NCI-H82 treated with DMSO at 0.1 percent for 48 hours (cell line): Measurements from ENCODE around the gene CWH43.
"Not testable (repeated sequence)": the region's sequence is repeated elsewhere in the genome, so short reads cannot be mapped to it uniquely, and the experiment has no call there.

Experiments used
- DNase-seq: peaks from one replicate; lab custom pipeline; 2025; ENCODE audit not compliant: unreplicated experiment; lab: John Stamatoyannopoulos, UW

CWH43 gene

DNA sequence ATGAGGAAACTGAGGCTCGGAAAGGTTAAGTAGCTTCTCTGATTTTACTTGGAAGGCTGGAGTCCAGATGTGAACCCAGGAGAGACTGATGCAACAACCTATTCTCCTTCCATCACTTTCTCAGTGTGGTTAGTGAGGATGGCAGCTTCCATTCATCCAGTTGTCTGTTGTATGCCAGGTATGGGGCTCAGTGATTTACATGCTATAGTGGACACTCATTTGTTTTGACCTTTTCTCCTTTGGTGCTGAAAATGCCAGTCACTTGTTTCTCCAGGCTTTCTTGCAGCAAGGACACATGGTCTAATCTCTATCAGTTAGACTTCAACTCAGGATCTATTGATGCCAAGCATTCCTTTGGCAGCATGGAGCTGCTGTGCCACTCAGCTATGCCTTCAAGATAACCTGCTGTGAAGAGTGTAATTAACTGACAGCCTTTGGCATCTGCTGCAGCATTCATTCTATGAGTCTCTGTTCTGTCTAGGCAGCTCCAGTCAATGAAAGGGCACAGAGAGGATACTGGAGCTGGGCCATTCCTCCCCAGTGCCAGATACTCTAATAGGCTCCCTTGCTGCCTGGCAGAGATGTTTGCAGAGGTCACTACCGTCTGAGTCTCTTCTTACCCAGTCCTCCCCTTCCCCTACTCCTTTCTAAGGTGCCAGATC is 11.0 kb upstream of the CWH43 start:
- no peak for DNase-seq

DNA sequence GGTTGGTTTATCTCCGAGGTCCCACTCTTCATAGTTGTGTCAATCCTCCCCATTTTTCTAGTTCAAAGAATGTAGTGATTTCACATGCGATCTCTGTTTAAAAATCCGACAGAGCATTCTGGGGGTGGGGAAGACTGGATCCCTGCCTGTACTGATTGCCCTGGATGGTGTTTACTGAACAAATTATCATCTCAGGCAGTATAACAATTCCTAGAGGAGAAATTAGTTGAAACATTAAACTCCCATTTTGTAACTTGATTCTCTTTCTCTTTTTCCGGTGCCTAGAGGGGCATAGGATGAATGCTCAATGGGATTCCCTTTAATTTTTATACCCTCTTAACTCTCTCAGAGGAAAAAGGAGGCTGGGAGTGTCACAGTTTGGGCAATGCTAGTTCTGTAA is 10.0 kb upstream of the CWH43 start:
- DNase-seq: no peak

GRCh38 chr4:48979914-48980579 is 6.0 kb upstream of the CWH43 start:
- no peak for DNase-seq

DNA sequence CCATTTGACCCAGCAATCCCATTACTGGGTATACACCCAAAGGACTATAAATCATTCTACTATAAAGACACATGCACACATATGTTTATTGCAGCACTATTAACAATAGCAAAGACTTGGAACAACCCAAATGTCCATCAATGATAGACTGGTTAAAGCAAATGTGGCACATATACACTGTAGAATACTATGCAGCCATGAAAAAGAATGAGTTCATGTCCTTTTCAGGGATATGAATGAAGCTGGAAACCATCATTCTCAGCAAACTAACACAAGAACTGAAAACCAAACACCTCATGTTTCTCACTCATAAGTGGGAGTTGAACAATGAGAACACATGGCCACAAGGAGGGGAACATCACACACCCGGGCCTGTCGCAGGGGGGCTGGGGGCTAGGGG is 2.1 kb upstream of the CWH43 start:
- not testable (repeated sequence) for DNase-seq

DNA sequence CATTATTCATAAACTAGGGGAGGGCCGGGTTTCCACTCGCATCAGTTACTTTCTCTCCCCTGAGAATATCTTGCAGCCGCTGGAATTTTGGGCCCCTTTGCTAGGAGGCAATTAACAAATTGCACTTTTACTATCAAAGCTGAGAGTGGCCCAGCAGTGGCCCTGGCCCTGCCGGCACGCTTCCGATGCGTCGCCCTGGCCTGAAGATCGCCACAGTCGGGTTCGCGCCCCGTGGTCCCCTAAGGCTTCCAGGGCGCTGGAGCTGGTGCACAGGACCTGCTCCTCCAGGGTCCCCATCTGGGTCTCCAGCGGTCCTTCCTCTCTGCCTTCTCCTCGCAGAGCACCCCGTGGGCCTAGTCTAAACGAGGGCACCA is 486 bp upstream of the CWH43 start:
- no peak for DNase-seq

GRCh38 chr4:48986654-48987164 is 634 bp downstream of the CWH43 start:
- no peak for DNase-seq

GRCh38 chr4:48989461-48990203 is 3.6 kb downstream of the CWH43 start:
- DNase-seq: no peak

- DNase-seq: no peak
Observed at GRCh38 chr4:48991357-48991756, 5.3 kb downstream of the CWH43 start.

DNA sequence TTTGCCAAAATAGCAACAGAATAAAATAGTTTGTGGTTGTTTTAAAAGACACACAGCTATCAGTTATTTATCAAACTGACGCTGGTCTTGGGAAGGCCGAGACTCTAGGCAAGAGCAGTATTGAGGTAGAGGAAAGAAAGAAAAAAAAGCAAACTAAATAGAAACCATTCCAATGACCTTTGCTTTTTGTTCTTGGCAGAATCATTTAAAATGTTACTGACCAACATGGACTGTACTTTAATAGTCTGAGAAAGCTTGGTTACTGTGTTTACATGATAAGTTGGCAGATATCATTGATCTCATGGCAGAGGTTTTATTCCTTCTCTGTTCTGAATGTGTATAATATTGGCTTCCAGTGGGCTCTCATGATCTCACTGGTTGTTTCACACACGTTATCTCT is 11.9 kb downstream of the CWH43 start:
- DNase-seq: no peak

- no peak for DNase-seq
Observed at GRCh38 chr4:48998440-48998839, 12.4 kb downstream of the CWH43 start.

DNA sequence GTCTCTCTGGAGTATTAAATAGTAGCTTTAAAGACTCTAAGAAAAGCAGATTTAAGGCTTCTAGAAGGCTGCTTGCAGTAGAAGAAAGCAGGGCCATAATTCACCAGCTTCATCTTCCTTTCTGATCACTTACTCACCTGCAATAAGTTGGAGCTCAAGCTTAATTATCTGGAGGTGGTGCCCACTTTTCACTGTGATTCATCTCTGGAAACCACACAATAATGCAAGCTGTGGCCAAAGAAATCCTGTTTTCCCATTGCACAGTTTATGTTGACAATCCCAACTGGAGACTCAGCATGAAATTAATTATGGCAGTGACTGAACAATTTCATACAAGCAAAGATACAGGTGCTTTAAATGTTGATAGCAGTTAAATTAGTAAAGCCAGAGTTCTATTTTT is 14.7 kb downstream of the CWH43 start:
- no peak for DNase-seq

- DNase-seq: no peak
Observed at GRCh38 chr4:49002931-49003330, 16.9 kb downstream of the CWH43 start.

- DNase-seq: no peak
Observed at GRCh38 chr4:49018718-49019295, 32.7 kb downstream of the CWH43 start.

- DNase-seq: no peak
Observed at GRCh38 chr4:49032440-49033161, 46.5 kb downstream of the CWH43 start.

- DNase-seq: no peak
Observed at GRCh38 chr4:49036528-49036927, 50.5 kb downstream of the CWH43 start.

DNA sequence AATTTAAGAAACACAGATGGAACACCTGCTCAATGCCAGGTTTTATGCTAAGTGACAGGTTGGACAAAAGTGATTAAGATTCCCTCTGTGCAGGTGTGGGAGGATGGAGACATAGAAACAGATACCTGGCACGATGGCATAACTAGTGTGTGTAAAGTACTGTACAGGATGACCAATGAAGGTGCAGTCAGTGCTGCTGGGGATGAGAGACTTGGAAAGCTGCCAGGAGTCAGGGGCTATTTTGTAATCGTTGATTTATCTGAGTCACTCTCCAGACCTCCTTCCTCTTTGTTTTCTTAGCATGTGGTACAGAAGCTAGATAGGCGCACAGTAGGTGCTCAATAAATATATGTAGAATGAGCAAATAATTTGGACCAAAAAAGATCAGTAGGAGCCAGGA is 58.2 kb downstream of the CWH43 start:
- no peak for DNase-seq

GRCh38 chr4:49058306-49058705 is 72.2 kb downstream of the CWH43 start:
- no peak for DNase-seq

DNA sequence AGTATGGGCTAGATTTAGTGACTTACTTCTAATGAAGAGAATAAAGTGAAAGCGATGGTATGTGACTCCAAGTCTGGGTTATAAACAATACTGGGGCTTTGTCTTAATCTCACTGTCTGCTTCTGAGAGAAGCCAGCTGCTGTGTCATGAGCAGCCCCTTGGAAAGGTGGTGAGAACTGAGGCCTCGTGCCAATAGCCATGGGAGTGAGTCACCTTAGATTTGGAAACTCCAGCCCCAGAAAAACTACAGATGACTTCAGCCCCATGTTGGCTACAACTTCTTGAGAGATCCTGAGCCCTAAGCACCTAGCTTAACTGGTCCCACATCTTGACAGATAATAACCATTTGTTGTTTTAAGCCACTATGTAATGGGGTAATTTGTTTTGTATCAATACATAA is 77.6 kb downstream of the CWH43 start:
- no peak for DNase-seq

DNA sequence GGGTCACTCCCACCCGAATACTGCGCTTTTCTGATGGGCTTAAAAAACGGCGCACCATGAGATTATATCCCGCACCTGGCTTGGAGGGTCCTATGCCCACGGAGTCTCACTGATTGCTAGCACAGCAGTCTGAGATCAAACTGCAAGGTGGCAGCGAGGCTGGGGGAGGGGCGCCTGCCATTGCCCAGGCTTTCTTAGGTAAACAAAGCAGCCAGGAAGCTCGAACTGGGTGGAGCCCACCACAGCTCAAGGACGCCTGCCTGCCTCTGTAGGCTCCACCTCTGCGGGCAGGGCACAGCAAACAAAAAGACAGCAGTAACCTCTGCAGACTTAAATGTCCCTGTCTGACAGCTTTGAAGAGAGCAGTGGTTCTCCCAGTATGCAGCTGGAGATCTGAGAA is 86.1 kb downstream of the CWH43 start:
- DNase-seq: not testable (repeated sequence)

GRCh38 chr4:49091883-49092282 is 105.8 kb downstream of the CWH43 start:
- DNase-seq: not testable (repeated sequence)

DNA sequence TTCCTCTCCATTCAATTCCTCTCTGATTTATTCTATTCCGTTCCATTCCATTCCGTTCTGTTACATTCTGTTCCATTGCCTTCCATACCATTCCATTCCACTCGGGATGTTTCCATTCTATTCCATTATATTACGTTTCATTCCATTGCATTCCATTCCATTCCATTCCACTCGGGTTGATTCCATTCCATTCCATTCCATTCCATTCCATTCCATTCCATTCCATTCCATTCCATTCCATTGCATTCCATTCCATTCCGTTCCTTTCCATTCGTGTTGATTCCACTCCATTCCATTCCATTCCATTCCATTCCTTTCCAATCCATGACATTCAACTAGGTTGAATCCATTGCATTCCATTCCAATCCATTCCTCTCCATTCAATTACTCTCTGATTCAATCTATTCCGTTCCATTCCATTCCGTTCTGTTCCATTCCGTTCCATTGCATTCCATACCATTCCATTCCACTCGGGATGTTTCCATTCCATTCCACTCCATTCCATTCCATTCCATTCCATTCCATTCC is 106.6 kb downstream of the CWH43 start:
- not testable (repeated sequence) for DNase-seq
